IPS DF 19.7 (cell line): ENCODE data around the gene ADRA2C.

Source experiments
- DNase-seq: peaks from one replicate; pipeline ENCODE4 v3.0.0-alpha.2; 2013; ENCODE audit warnings: low read depth, low spot score

Gene ADRA2C

GRCh38 chr4:3760841-3761240 is 5.3 kb upstream of the ADRA2C start:
- no peak for DNase-seq

DNA sequence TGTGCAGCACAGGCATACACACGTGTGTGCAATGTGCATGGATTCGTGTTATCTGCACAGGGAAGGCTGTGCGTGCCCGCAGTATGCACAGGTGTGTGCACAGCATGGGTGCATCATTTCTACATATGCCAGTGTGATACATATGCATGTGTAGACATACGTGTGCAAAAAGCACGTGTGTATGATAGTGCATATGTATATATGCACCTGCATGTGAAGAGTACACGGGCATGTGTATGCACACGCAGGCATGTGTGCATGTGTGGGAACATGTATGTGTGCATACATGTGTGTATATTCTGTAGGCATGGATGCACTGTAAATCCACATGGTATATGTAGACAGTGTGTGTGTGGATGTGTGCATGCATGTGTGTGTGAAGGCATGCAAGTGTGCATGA is 3.9 kb upstream of the ADRA2C start:
- DNase-seq: no peak

- DNase-seq: no peak
Measured at GRCh38 chr4:3762753-3763549, 3.2 kb upstream of the ADRA2C start.

DNA sequence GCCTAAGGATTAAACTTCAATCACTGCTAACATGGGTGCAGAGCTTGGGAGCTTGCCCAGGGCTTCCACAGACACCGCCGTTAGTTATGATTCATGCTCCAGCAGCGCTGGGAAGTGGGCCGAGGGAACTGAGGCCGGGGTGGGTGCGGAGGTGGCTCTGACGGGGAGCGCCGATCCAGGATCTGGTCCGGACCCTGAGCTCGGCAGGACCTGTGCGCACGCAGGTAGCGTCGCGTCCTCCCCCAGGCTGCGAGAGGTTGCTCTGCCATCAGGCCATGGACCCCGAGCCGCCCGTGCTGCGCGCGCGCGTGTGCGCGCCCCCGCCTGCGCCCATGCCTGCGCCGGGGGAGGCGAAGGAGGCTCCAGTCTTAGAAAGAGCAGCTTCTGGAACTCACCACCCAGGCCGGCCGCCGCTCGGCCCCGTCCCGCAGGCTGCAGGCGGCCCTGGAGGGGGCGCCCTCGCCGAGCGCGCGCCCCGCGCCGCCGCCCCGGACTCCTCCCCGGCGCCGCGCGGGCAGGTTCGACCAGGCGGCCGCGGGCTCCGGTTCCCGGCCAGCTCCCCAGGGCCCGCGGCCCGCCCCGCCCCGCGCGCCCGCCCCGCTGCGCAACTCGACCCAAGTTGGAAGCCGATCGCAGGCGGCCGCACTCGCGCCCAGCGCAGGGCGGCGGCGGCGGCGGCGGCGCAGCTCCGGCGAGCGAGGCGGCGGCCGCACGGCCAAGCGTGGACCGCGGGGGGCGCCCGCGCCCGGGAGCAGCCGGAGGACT is 732 bp upstream of the ADRA2C start:
- no peak for DNase-seq

GRCh38 chr4:3766785-3767569 is 792 bp downstream of the ADRA2C start:
- DNase-seq: no peak

DNA sequence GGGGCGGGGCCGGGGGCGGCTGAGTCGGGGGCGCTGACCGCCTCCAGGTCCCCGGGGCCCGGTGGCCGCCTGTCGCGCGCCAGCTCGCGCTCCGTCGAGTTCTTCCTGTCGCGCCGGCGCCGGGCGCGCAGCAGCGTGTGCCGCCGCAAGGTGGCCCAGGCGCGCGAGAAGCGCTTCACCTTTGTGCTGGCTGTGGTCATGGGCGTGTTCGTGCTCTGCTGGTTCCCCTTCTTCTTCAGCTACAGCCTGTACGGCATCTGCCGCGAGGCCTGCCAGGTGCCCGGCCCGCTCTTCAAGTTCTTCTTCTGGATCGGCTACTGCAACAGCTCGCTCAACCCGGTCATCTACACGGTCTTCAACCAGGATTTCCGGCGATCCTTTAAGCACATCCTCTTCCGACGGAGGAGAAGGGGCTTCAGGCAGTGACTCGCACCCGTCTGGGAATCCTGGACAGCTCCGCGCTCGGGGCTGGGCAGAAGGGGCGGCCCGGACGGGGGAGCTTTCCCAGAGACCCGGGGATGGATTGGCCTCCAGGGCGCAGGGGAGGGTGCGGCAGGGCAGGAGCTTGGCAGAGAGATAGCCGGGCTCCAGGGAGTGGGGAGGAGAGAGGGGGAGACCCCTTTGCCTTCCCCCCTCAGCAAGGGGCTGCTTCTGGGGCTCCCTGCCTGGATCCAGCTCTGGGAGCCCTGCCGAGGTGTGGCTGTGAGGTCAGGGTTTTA is 1.5 kb downstream of the ADRA2C start:
- DNase-seq: no peak

- DNase-seq: no peak
Measured at GRCh38 chr4:3768842-3769641, 2.9 kb downstream of the ADRA2C start.

DNA sequence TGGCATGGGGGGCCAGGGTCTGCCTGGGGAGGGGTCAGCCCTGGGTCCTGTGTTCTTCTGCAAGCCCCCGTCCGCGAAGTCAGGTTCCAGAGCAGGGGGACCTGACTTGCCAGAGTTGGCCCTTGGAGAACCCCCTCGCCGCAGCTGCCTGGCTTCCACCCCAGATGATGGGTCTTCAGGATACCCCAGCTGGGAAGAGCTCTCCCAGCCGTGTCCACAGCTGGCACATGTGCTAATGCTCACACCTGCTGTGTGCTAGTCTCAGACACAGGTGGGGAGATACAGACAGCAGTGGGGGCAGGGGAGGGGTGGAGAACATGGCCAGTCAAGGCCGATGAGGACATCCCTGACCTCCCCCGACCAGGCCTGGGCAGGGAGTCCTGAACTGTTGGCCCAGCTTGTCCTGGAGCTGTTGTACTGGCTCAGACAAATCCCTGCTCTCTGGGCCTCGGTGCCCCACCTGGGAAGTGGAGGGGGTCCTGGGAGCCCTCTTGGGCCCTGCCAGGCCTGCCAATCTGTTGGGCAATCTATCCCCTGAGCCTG is 3.5 kb downstream of the ADRA2C start:
- DNase-seq: no peak

- DNase-seq: no peak
Measured at GRCh38 chr4:3770323-3771163, 4.4 kb downstream of the ADRA2C start.

DNA sequence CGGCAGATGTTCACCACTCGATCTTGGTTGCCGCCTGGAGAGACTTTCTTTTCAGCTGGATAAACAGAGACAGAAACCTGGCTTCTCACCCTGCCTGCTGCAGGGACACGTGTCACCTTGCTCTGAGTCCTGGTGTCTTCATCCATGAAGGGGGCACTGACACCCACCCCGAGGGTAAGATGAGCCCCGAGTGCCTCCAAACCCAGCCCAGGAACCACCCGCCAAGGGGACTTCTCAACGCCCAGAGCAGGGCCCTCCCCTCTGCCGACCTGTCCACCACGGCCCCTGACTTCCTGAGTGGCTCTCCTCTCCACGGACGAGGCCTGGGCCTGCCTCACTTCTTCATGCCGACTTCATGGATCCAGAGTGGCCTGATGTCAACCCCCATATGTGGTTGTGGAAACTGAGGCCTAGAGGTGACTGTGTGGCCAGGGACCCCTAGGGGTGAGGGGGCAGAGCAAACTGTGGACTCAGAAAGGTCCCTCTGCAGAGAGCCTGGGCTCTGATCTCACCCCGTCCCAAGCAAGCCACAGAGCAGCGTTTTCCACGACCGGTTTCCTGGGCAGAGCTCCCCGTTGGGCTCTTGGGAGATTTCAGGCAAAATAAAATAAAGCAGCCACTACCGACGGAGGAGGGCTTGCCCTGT is 5.1 kb downstream of the ADRA2C start:
- no peak for DNase-seq

DNA sequence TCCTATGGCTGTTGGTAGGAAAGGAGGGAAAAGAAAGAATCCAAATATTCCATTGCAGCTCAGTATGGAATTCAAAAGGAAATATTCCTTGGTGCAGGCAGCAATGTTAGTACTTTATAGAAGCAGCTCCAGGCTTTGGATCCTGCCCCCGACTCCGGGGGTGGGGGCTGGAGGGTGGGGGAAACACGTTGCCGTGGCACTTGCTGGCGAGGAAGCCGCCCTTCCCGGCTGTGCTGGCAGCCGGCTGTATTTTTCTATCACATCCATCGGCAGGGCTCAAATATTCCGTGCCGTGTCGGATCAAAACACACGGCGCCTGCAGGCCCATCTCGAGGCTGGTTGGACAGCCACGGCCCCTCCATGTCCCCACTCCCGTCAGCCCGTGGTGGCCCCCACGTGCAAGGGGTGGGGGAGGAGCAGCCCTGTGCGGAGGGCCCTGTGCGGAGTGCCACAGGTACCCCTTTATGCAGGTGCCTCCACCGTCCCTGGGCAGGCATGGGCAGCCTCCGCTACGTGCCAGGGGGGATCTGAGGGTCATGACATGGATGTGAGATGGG is 5.8 kb downstream of the ADRA2C start:
- DNase-seq: no peak

GRCh38 chr4:3772632-3773031 is 6.4 kb downstream of the ADRA2C start:
- DNase-seq: no peak

- no peak for DNase-seq
Measured at GRCh38 chr4:3773552-3774001, 7.4 kb downstream of the ADRA2C start.

GRCh38 chr4:3774253-3774883 is 8.2 kb downstream of the ADRA2C start:
- DNase-seq: no peak

GRCh38 chr4:3775005-3775404 is 8.8 kb downstream of the ADRA2C start:
- no peak for DNase-seq

- DNase-seq: no peak
Measured at GRCh38 chr4:3775576-3775975, 9.4 kb downstream of the ADRA2C start.

GRCh38 chr4:3776166-3777032 is 10.2 kb downstream of the ADRA2C start:
- DNase-seq: no peak
